ENCODE data around the gene ZNF491.
"Not testable (repeated sequence)": the region's sequence is repeated elsewhere in the genome, so short reads cannot be mapped to it uniquely, and the experiment has no call there.

ZNF491 gene

GRCh38 chr19:11769995-11770394 lies 28.3 kb upstream of the ZNF491 start:
- TF ChIP-seq, protein P1, sequence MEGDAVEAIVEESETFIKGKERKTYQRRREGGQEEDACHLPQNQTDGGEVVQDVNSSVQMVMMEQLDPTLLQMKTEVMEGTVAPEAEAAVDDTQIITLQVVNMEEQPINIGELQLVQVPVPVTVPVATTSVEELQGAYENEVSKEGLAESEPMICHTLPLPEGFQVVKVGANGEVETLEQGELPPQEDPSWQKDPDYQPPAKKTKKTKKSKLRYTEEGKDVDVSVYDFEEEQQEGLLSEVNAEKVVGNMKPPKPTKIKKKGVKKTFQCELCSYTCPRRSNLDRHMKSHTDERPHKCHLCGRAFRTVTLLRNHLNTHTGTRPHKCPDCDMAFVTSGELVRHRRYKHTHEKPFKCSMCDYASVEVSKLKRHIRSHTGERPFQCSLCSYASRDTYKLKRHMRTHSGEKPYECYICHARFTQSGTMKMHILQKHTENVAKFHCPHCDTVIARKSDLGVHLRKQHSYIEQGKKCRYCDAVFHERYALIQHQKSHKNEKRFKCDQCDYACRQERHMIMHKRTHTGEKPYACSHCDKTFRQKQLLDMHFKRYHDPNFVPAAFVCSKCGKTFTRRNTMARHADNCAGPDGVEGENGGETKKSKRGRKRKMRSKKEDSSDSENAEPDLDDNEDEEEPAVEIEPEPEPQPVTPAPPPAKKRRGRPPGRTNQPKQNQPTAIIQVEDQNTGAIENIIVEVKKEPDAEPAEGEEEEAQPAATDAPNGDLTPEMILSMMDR (IDR thresholded peaks at IDR 0.05): no peak

GRCh38 chr19:11771520-11771919 lies 26.8 kb upstream of the ZNF491 start:
- H3K9me3 Mint-ChIP-seq: peaks cover 89% of the 10 kb centered on the region
- H3K27me3 Mint-ChIP-seq (ENCODE audit: low read depth, poor library complexity); DNase-seq: not testable (repeated sequence)

More at GRCh38 chr19:11769995-11770394, 28.3 kb upstream of the ZNF491 start:
- no peak for DNase-seq
- Mint-ChIP-seq H3K4me3 (no peak overlapping the region), H3K27me3 (ENCODE audit: low read depth, poor library complexity) (peaks cover 7% of the 10 kb centered on the region), H3K27ac (no peak overlapping the region), H3K9me3 (peaks cover 82% of the 10 kb centered on the region), H3K36me3 (ENCODE audit: low read depth) (peaks cover 38% of the 10 kb centered on the region), H3K4me1 (peaks cover 16% of the 10 kb centered on the region)

GRCh38 chr19:11776669-11777068 lies 21.7 kb upstream of the ZNF491 start:
- H3K27ac Mint-ChIP-seq; H3K4me3 Mint-ChIP-seq; H3K27me3 Mint-ChIP-seq (ENCODE audit: low read depth, poor library complexity); H3K4me1 Mint-ChIP-seq; DNase-seq: not testable (repeated sequence)
- H3K9me3 Mint-ChIP-seq: peaks cover 97% of the 10 kb centered on the region
- H3K36me3 Mint-ChIP-seq (ENCODE audit: low read depth): peaks cover 68% of the 10 kb centered on the region

More at GRCh38 chr19:11771520-11771919, 26.8 kb upstream of the ZNF491 start:
- not testable (repeated sequence) for H3K4me3 Mint-ChIP-seq, H3K27ac Mint-ChIP-seq
- Mint-ChIP-seq H3K36me3 (ENCODE audit: low read depth) (peaks cover 38% of the 10 kb centered on the region), H3K4me1 (peaks cover 13% of the 10 kb centered on the region)

DNA sequence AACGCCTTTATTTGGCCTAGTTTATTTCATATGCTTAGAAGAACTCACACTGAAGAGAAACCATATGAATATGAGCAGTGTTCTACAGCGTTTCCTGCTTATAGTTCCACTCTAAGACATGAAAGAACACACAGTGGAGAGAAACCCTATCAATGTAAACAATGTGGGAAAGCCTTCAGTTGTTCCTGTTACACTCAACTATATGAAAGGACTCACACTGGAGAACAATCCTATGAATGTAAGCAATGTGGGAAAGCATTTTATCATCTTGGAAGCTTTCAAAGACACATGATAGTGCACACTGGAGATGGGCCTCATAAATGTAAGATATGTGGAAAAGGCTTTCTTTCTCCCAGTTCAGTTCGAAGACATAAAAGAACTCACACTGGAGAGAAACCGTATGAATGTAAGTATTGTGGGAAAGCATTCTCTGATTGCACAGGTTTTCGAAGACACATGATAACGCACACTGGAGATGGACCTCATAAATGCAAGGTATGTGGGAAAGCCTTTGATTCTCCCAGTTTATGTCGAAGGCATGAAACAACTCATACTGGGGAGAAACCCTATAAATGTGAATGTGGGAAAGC lies 17.8 kb upstream of the ZNF491 start:
- H3K4me1 Mint-ChIP-seq: no peaks in the 10 kb centered on the region
- no peak overlapping the region for H3K4me3 Mint-ChIP-seq
- TF ChIP-seq, protein P1 (IDR thresholded peaks at IDR 0.05): no peak
- no peak overlapping the region for H3K27ac Mint-ChIP-seq
- no peaks in the 10 kb centered on the region for H3K27me3 Mint-ChIP-seq (ENCODE audit: low read depth, poor library complexity)
- H3K36me3 Mint-ChIP-seq (ENCODE audit: low read depth): peaks cover 73% of the 10 kb centered on the region
- H3K9me3 Mint-ChIP-seq: peaks cover 95% of the 10 kb centered on the region
- DNase-seq: no peak

DNA sequence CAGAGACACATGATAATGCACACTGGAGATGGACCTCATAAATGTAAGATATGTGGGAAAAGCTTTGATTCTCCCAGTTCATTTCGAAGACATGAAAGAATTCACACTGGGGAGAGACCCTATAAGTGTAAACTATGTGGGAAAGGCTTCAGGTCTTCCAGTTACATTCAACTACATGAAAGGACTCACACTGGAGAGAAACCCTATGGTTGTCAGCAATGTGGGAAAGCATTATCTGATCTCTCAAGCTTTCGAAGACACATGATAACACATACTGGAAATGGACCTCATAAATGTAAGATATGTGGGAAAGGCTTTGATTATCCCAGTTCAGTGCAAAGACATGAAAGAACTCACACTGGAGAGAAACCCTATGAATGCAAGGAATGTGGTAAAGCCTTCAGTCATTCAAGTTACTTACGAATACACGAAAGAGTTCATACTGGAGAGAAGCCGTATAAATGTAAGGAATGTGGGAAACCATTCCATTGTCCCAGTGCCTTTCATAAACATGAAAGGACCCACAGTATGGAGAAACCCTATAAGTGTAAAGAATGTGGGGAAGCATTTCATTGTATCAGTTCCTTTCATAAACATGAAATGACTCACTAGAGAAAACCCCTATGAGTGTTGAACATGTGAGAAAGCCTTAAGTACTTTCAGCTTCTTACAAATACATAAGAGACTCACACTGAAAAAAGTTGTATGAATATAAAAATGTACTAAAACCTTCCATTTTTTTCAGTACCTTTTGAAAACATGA lies 16.8 kb upstream of the ZNF491 start:
- no peak overlapping the region for H3K4me3 Mint-ChIP-seq
- H3K27me3 Mint-ChIP-seq (ENCODE audit: low read depth, poor library complexity): peaks cover 5% of the 10 kb centered on the region
- peaks cover 93% of the 10 kb centered on the region for H3K9me3 Mint-ChIP-seq
- H3K4me1 Mint-ChIP-seq: no peaks in the 10 kb centered on the region
- TF ChIP-seq, protein P1 (IDR thresholded peaks at IDR 0.05): no peak
- DNase-seq: no peak
- peaks cover 73% of the 10 kb centered on the region for H3K36me3 Mint-ChIP-seq (ENCODE audit: low read depth)
- H3K27ac Mint-ChIP-seq: no peak overlapping the region

DNA sequence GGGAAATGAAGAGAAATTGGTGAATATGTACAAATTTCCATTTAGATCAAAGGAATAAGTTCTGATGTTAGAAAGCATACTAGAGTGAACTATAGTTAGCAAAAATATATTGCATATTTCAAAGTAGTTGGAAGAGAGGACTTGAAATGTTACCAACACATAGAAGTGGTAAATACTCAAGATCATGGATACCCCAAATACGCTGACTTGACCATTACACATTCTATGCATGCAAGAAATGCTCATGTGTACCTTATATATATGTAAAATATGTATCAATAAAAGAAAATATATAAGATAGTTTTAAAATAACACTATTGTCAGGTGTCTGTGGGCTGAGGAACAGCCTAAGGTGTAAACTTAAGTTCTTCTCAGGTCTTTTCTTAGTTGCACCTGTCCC lies 14.6 kb upstream of the ZNF491 start:
- peaks cover 9% of the 10 kb centered on the region for H3K27me3 Mint-ChIP-seq (ENCODE audit: low read depth, poor library complexity)
- TF ChIP-seq, protein P1 (IDR thresholded peaks at IDR 0.05): no peak
- H3K4me3 Mint-ChIP-seq: no peak overlapping the region
- H3K4me1 Mint-ChIP-seq: no peaks in the 10 kb centered on the region
- peaks cover 55% of the 10 kb centered on the region for H3K36me3 Mint-ChIP-seq (ENCODE audit: low read depth)
- H3K27ac Mint-ChIP-seq: no peak overlapping the region
- no peak for DNase-seq
- peaks cover 90% of the 10 kb centered on the region for H3K9me3 Mint-ChIP-seq

GRCh38 chr19:11784356-11784755 lies 14.0 kb upstream of the ZNF491 start:
- peaks cover 49% of the 10 kb centered on the region for H3K36me3 Mint-ChIP-seq (ENCODE audit: low read depth)
- H3K9me3 Mint-ChIP-seq: peaks cover 90% of the 10 kb centered on the region
- H3K4me1 Mint-ChIP-seq: no peaks in the 10 kb centered on the region
- TF ChIP-seq, protein P1 (IDR thresholded peaks at IDR 0.05): no peak
- DNase-seq: no peak
- H3K4me3 Mint-ChIP-seq: no peak overlapping the region
- H3K27me3 Mint-ChIP-seq (ENCODE audit: low read depth, poor library complexity): peaks cover 9% of the 10 kb centered on the region
- no peak overlapping the region for H3K27ac Mint-ChIP-seq
